Heart left ventricle (tissue), 16 donors: Measurements from ENCODE around the gene LCMT1. TPM values are rescaled to one million over a fixed set of nuclear protein-coding genes. Genes with fewer than 3 reads are reported as not detected.

Experiments
- ATAC-seq, 4 donors: fragments of 200-7000 bp; cut with Tn5 transposase; one replicate each; pipeline ENCODE4 v1.9.1; 2020 to 2022; ENCODE audit warnings: moderate library complexity in 4 of 4, mild to moderate bottlenecking in 3 of 4, moderate number of reproducible peaks in 1 of 4
- DNase-seq, 5 donors: peaks; one replicate each; pipeline ENCODE4 v3.0.0-alpha.2; 2020
- H3K27ac ChIP-seq, 12 donors: fragments of 200-600 bp; sonication (generic) in 4 of 12; one replicate each; pipeline versions ENCODE4 v1.5.0 to v1.8.0; 2016 to 2022; ENCODE audit warnings: mild to moderate bottlenecking in 2 of 12
- H3K27me3 ChIP-seq, 9 donors: fragments of 200-600 bp; sonication (generic) in 2 of 9; one replicate each; pipeline versions ENCODE4 v1.5.1 to v1.8.0; 2016 to 2022; ENCODE audit warnings: mild to moderate bottlenecking in 3 of 9
- H3K36me3 ChIP-seq, 9 donors: fragments of 200-600 bp; sonication (generic) in 2 of 9; one replicate each; pipeline versions ENCODE4 v1.5.0 to v1.8.0; 2018 to 2022; ENCODE audit warnings: mild to moderate bottlenecking in 2 of 9
- H3K4me1 ChIP-seq, 12 donors: fragments of 200-600 bp; sonication (generic) in 4 of 12; one replicate each; pipeline versions ENCODE4 v1.5.0 to v1.8.0; 2016 to 2022; ENCODE audit warnings: mild to moderate bottlenecking in 3 of 12
- H3K4me3 ChIP-seq, 12 donors: fragments of 200-600 bp; sonication (generic) in 4 of 12; one replicate each; pipeline versions ENCODE4 v1.5.0 to v1.8.0; 2017 to 2022; ENCODE audit warnings: mild to moderate bottlenecking in 9 of 12, moderate library complexity in 4 of 12
- H3K9me3 ChIP-seq, 12 donors: fragments of 200-600 bp; sonication (generic) in 4 of 12; one replicate each; pipeline versions ENCODE4 v1.5.0 to v1.8.0; 2016 to 2022; ENCODE audit warnings: mild to moderate bottlenecking in 1 of 12
- CTCF ChIP-seq, 12 donors: fragments of 200-600 bp; sonication (generic) in 4 of 12; IDR thresholded peaks; one replicate each; pipeline versions ENCODE4 v1.5.0 to v1.8.0; 2018 to 2022; ENCODE audit warnings: antibody characterized with exemption in 12 of 12, mild to moderate bottlenecking in 5 of 12
- POLR2A ChIP-seq, 2 donors: fragments of 450-650 bp; IDR thresholded peaks; one replicate each; pipeline ENCODE4 v1.6.1; 2017; ENCODE audit warnings: antibody characterized with exemption in 2 of 2, mild to moderate bottlenecking in 2 of 2, moderate library complexity in 2 of 2
- WGBS, 4 donors: extraction: QIAGEN DNeasy Blood & Tissue Kit in 2 of 4; methylation state at CpG; one replicate each; pipeline versions ENCODE4 v1.1.5 to v1.1.7; 2013 to 2018; 5-methylcytosine and 5-hydroxymethylcytosine counted together
- intact Hi-C, 10 donors: fragments of 100-400 bp; cut with DNase I; formaldehyde crosslinking; loops; one replicate each; pipeline versions ENCODE4 v1.11.1 to v1.14.2; 2022
- polyA plus RNA-seq, 2 donors: library from polyadenylated mRNA; stranded (reverse); fragments of 200-250 nt; gene quantifications; one replicate each; pipeline ENCODE4 v1.2.3, GENCODE V29; 2013
- total RNA-seq, 9 donors: library from RNA; depleted of rRNA in 2 of 9; stranded (reverse); fragments of >200 nt in 2 of 9; fragmentation: NEBNext Ultra II Directional in 3 of 9; extraction: Animal tissue kit (Norgen Biotek cat#: 25700) in 3 of 9; gene quantifications; one replicate each; pipeline versions ENCODE4 v1.1.0 to v1.2.4, GENCODE V29; 2016 to 2023
- donor health status: ischemic (EF 13 %, LVEDD 7.1; RV severe dilation, severe dysfunction).
- donor health status: healthy with polysubstance abuse.
- donor health status: DM: no; HTN: yes; CAD: no.
- donor health status: DM: no; HTN: no; CAD: no.
- donor health status: ischemic (EF 25% LVEDD 6.9; RV normal size, moderate dysfunction).
- donor health status: ischemic (EF 25% LVEDD 5.7; RV mildly dilated, moderate dysfunction).
- donor health status: healthy.
- donor health status: DM: yes; HTN: yes; CAD: no.
- donor health status: ischemic (EF 35%, LVEDD 5.7; RV mildly dilated, moderate dysfunction).
- donor health status: nonischemic (EF 11% LVEDD 7.7; RV severe dilation, severe dysfunction).
- donor health status: DM: yes; HTN: yes; CAD: no.
- donor health status: PGD.
- donor health status: ischemic (EF 29% LVEDD 5.4; RV normal size, mild dysfunction).
- donor health status: nonischemic (EF 23%, LVEDD 6.1; RV moderate dilation, normal function).

Gene LCMT1
- total and polyA plus RNA-seq, 11 donors = 33.6 to 50.0 (median 39.6) TPM

DNA sequence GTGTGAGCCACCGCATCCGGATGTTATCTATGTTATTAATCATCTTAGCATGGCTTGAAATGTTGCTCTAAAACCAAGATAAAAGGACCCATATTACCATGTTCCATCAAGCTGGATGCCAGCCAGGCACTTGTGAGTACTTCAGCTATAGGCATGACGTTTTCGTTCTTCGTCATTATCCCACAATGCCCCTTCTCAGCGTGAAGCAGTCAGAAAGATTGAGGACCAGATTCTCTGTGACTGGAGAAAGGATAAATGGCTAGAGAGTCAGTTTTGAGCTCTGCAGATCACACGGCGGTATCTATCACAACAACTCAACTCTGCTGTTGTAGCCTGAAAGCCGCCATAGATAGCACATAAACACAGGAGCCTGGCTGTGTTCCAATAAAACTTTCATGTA lies 29.8 kb upstream of the LCMT1 start:
- H3K9me3 ChIP-seq = no peaks in the 10 kb centered on the region
- no peaks in the 10 kb centered on the region for H3K4me1 ChIP-seq
- H3K27ac ChIP-seq = no peak overlapping the region
- no peaks in the 10 kb centered on the region for H3K36me3 ChIP-seq
- intact Hi-C loops = loop anchor here in 1 of 10 donors (10.0 kb wide), 1 partner anchor 227 kb away; no protein-coding TSS in a partner anchor
- no peaks in the 10 kb centered on the region for H3K27me3 ChIP-seq
- DNase-seq (no peak), ATAC-seq (no peak)
- no peak overlapping the region for H3K4me3 ChIP-seq
- TF ChIP-seq CTCF (IDR thresholded peaks at IDR 0.05) (no peak), POLR2A (IDR thresholded peaks at IDR 0.05) (no peak)
- WGBS, 4 donors = 90 to 95% (median 93%) methylated on average over 9 of the region's 9 CpGs

DNA sequence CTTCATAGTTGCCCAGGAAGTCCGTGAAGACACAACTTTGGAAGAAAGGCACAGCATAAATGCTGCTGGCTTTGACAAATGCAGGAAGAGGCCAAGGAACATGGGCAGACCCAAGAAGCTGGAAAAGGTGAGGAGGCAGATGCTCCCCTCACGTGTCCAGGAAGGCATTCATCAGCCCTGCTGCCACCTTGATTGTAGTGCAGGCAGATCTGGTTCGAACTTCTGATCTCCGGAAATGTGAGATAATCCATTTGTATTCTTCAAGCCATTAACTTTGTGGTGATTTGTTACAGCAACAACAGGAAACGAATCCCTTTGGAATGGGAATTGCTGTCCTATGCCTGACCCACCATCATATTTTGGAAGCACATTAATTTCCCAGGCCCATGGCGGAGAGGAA lies 28.5 kb upstream of the LCMT1 start:
- no peaks in the 10 kb centered on the region for H3K4me1 ChIP-seq
- H3K9me3 ChIP-seq = no peaks in the 10 kb centered on the region
- no peak overlapping the region for H3K27ac ChIP-seq
- intact Hi-C loops = loop anchor here in 1 of 10 donors (10.0 kb wide), 1 partner anchor 228 kb away; no protein-coding TSS in a partner anchor
- no peak overlapping the region for H3K4me3 ChIP-seq
- 86 to 95% (median 92%) methylated on average over 6 of the region's 6 CpGs for WGBS, 4 donors
- no peaks in the 10 kb centered on the region for H3K36me3 ChIP-seq
- TF ChIP-seq POLR2A (IDR thresholded peaks at IDR 0.05) (no peak), CTCF (IDR thresholded peaks at IDR 0.05) (no peak)
- H3K27me3 ChIP-seq = no peaks in the 10 kb centered on the region
- no peak for ATAC-seq
- no peak for DNase-seq

DNA sequence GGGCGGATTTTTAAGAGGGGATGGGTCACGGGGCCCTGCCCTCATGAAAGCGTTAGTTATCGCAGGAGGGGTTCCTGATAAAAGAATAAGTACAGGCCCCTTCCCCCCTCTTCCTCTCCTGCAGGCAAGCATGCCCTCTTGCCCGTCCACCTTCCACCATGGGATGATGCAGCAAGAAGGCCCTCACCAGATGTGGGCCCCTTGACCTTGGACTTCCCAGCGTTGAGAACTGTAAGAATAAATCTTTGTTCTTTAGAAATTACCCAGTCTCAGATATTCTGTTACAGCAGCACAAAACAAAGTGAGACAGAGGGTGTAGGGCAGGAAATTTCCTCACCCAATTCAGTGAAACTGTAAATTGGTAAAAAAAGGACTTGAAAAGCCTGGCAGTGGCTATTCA lies 27.8 kb upstream of the LCMT1 start:
- Histone ChIP-seq H3K4me1 (no peaks in the 10 kb centered on the region), H3K27me3 (no peaks in the 10 kb centered on the region), H3K4me3 (no peak overlapping the region), H3K36me3 (no peaks in the 10 kb centered on the region), H3K9me3 (no peaks in the 10 kb centered on the region), H3K27ac (no peak overlapping the region)
- DNase-seq (no peak), ATAC-seq (no peak)
- 80 to 90% (median 89%) methylated on average over 6 of the region's 6 CpGs for WGBS, 4 donors
- intact Hi-C loops = loop anchor here in 1 of 10 donors (10.0 kb wide), 1 partner anchor 229 kb away; no protein-coding TSS in a partner anchor
- no peak for TF ChIP-seq POLR2A (IDR thresholded peaks at IDR 0.05)
- TF ChIP-seq CTCF (IDR thresholded peaks at IDR 0.05) = no peak

GRCh38 chr16:25084797-25085196 lies 26.7 kb upstream of the LCMT1 start:
- intact Hi-C loops = loop anchor here in 1 of 10 donors (10.0 kb wide), 1 partner anchor 230 kb away; no protein-coding TSS in a partner anchor
- Histone ChIP-seq H3K27ac (no peak overlapping the region), H3K9me3 (no peaks in the 10 kb centered on the region), H3K4me1 (no peaks in the 10 kb centered on the region), H3K27me3 (no peaks in the 10 kb centered on the region), H3K36me3 (no peaks in the 10 kb centered on the region), H3K4me3 (no peak overlapping the region)
- DNase-seq (no peak), ATAC-seq (no peak)
- no peak for TF ChIP-seq CTCF (IDR thresholded peaks at IDR 0.05)
- no peak for TF ChIP-seq POLR2A (IDR thresholded peaks at IDR 0.05)
- WGBS, 4 donors = 74 to 85% (median 75%) methylated on average over 6 of the region's 6 CpGs
